SIG-M5 treated with dmso at 0.1 percent for 504 hours (cell line): ENCODE data around the gene PARL.
A peak's percentile ranks its signal among the peaks of the same experiment; 100 is the strongest.

Experiments used
- DNase-seq: peaks from one replicate; lab custom pipeline; 2025; ENCODE audit not compliant: unreplicated experiment; lab: John Stamatoyannopoulos, UW

PARL gene

DNA sequence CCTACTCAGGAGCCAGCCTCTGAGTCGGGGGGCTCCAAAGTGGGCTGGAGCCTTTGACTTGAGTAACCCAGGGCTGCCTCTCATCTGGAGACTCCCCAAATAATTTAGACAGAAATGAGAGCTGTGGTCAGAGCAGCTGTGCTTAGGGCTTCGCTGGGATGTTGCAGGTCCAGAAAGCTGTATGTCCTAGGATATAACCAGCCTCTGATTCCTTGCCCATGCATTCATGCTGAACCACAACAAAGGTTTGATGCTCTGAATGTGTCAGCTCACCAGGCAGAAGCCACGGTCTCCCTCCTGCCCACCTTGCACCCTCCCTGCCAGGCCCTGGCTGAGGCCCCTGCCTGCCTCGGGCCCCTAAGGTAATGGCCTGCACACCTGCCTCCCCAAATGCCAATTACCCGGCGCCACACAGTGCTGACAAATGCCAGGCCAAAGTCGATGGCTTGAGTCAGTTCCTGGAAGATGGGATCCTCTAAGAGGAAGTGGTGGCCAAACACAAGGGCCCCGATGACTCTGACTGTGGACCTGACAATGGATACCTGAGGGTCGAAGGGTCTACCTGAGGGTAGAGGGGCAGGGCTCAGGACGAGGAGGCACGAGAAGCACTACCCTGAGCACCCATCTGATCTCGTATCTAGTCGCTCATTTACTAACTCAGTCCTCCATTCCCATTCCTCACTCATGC, 21.7 kb upstream of the PARL start:
- no peak for DNase-seq

DNA sequence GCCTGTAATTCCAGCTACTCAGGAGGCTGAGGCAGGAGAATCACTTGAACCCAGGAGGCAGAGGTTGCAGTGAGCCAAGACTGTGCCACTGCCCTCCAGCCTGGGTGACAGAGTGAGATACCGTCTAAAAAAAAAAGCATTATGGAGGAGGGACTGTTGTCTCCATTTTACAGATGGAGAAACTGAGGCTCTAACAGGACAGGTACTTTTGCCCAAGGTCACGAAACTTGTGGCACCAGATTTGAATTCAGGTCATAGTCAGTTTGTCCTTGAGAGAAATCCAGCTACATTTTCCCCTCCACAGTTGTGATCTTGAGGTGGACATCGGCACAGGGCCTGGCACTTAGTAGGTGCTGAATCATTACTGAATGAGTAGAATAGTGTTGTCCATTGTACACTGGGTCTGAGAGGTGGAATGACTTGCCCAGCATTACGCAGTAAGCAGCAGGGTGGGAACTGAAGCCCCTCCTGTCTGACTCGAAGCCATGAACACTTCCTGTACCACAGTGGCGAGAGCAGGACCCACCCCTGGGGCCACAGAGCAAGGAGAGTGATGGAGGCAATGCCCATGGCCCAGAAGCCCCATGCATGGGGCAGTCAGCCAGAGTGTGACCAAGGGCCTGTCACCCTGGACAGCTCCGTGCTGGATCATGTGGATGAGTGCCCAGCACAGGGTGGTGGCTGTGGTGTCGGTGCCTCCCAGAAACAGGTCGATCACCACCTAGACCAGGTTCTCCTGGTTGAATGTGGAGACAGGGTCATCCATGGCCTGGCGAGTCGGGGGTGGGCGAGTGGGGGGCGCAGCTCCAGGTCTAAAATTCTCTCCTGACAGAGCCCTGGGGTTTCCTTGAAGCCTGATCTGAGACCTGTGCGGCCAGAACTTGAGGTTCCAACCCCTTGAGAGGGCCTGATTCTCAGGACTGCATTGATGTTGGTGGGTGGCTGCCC, 20.4 kb upstream of the PARL start:
- DNase-seq, result no peak

DNA sequence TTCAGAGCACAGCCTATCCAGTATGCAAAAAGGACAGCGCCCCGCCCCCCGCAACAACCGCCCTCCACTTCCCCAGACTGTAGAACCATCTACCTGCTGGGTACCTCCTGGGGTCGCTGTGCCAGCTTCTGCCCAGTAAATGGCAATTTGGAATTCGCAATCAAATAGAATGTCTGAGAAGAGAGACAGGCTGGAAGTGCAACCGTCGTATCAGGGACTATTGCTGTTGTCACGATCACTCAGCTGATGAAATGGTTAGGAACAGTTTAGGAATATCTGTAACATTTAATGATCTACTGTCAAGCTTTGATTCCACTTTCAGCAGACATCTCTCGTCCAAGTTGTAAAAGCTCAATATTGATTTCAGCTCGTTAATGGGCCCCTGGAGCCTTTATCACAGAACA, 13.3 kb upstream of the PARL start:
- DNase-seq, result no peak

DNA sequence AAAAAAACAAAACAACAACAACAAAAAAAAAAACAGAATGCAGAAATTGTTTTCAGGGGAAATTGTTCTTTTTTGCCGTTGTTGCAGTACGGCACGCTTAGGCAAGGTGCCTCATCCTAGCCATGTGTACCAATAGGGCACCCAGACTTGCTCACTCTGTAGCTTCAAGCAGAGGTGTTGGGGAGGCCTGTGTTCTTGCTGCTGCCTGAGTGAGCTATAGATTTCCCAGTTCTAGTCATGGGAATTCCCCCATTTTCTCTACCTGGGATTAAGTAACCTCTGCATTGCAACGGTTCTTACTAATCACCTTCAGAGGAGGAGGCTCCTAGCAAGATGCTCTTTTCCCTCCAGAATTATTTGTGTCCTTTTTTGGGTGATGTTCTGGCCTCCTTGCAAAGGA, 12.9 kb upstream of the PARL start:
- no peak for DNase-seq

DNA sequence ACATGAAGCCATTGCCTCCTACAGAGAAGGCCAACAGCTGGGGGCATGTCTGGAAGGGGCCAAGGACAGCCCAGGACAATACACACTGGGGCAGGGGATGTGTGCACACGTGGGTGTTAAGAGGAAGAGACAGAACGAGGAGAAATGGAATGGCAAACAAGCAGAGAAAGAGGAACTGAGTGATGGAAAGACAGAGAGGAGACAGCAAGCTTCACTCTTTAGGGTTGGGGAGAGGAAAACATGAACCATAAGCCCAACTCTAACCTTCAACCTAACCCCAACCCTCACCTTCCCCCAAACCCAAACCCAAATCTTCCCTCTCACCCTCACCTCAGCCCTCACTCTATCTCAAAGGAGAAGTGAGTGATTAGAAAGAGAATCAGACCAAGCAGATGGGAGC, 11.9 kb upstream of the PARL start:
- peak; percentile 55 for DNase-seq

DNA sequence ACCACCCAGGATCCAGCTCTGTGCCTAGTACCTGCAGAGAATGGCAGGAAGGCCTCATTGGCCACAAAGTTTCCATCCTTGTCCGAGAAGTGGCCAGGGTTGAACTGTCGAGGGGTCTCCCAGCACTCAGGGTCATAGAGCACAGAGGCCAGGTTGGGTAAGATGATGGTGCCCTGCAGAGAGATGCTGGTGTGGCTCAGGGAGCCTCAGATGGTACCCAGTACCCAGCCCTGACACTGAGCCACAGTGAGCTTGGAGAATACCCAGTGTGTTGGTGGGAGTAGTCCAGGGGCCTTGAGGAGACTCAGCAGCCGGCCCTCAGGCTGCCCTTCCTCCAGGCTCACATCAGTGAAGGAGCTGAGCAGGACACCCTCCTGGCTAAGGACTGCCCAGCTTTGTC, 11.5 kb upstream of the PARL start:
- DNase-seq, result no peak

DNA sequence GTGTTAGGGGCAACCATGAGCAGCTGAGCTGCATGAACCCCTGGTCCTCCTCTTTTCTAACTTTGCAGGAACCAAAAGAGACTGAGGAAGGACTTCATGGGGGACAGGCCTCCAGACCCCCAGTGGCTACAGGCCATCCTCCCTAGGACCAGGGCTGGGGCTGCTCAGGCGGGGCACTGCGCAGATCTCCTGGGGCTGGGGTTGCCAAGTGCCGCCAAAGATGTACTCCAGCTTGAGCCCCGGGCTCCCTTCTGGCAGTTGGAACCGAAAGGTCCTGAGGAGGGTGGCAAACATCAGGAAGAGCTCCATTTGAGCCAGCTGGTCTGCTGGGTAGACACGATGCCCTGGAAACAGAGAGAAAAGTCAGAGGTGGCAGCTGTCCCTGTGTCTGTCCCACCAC, 11.1 kb upstream of the PARL start:
- DNase-seq, result no peak

DNA sequence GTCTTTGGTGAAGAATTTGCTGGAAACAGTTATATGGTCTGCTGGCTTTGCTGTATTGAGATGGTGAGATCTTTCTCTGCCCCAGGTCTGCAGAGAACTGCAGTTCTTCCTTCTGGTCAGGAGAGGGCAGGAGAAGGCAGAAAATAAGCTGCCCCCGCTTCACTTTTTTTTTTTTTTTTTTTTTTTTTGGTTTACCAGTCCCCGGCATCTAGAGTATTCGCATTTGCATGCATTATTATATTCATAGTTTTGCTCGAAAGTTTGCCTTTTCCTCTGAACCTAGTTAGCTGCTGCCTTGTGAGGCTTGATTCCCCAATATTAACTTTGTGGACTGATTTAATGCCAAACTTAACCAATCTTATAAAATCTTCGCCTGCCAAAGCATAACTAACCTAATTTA, 10.6 kb upstream of the PARL start:
- DNase-seq, result peak; percentile 76

DNA sequence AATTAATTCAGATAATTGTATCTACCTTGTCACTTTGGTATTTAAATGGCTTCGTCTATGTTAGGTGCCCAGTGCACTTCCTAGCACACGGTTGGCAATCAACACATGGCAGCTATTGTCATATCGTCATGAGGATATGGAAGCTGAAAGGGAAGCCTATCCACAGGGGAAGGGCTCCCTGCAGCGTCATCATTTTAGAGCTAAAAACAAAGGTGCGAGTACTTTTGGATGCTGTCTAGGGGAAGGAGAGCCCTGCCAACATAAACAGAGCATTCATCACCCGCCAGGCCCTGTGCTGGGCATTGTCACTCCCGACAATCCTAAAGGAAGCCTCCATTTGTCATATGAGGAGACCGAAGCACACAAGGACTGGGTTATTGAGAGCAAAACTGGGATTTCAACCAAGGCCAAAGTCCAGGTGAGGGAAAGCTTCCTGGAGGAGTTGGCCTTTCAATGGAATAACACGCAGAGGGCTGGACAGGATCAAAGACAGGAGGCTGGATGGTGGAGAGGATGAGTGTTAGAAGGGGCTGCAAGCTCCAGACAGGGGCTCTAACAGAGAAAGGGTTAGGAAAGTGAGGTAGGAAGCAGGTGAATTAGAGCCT, 8.0 kb upstream of the PARL start:
- DNase-seq, result no peak

DNA sequence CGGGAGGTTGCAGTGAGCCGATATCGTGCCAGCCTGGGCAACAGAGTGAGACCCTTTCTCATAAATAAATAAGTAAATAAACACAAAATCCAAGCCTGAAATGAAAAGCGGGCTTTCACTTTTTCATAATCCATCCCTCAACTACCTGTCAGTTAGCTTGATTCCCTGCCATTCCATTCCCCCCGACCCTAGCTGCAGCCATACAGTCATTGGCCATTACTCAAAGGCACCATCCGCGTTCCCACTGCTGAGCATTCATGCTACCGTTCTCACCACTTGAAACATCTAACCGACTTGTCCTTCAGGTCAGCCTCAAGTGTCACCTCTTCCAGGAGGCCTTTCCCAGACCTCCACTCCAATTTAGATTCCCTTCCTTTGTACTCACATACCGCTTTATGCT, 1.1 kb upstream of the PARL start:
- no peak for DNase-seq

DNA sequence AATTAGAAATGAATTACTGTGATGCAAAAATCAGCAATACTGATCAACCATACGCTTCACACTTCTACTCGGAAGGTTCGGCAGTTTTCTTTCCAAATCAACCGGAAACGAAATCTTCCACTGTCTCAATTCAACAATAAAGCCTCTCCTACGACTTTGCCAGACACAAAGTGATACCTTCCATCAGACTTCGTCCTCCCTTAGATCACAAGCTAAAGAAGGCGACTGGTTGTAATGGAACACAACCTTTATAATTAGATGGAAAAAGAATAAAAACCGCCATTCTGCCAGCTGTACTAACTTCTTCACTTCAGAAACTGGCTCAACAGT, 618 bp downstream of the PARL start:
- peak; percentile 55 for DNase-seq

DNA sequence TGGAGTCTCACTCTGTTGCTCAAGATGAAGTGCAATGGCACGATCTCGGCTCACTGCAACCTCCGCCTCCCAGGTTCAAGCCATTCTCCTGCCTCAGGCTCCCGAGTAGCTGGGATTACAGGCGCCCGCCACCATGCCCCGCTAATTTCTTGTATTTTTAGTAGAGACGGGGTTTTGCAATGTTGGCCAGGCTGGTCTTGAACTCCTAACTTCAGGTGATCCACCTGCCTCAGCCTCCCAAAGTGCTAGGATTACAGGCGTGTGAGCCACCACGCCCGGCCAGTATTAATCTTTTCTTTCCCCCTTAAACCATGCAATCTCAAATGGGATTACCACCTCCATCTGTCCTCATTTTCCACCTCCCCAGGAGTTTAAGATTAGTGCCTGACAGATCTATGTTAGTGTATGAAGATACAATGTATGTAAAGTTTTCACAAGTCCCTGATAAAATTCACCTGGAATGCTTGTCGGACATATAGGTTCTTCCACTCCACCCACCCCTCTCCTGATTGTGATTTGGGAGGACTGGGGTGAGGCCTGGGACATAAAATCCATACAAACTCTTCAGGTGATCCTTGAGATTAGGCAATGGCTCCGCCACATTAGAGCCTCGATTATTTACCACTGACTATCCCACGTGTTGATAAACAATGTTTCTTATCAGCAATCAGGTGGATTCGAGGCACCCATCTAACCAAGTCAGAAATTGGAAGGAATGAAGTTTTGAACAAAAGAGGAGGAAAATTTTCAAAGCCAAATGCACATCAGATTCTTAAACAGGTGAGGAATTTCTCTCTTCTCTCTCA, 1.2 kb downstream of the PARL start:
- no peak for DNase-seq

DNA sequence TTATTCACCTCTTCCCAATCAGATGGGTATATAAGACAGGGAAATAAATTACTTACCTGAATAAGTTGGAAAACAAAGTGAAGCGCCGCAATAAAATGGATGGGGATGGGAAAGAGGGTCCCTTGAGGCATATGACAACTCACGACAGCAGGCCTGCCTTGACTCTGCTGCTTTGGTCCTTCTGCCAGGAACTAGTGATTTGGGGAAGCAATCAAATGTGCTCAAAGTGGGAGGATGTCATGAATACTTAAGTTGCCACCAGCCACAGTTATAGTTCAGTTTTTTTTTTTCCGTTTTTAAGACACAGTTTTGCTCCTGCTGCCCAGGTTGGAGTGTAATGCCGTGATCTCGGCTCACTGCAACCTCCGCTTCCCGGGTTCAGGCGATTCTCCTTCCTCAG, 4.6 kb downstream of the PARL start:
- peak; percentile 49 for DNase-seq

DNA sequence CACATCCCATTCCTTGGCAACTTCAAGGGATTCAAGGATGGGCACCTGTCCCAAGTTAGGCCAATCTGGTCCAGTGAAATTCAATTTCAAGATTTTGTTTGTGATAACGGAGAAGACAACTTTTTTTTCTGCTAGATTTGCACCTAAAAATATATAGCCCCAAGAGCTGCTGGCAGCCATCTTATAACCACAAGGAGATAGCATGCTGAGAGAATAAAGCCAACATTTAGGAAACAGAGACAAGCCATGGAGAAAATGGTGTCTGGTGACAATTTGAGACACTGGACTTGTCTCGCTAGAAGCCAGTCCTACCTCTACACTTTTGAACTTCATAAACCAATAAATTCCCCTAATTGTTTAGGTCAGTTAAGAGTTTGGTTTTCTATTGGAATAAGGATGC, 5.4 kb downstream of the PARL start:
- DNase-seq, result no peak

DNA sequence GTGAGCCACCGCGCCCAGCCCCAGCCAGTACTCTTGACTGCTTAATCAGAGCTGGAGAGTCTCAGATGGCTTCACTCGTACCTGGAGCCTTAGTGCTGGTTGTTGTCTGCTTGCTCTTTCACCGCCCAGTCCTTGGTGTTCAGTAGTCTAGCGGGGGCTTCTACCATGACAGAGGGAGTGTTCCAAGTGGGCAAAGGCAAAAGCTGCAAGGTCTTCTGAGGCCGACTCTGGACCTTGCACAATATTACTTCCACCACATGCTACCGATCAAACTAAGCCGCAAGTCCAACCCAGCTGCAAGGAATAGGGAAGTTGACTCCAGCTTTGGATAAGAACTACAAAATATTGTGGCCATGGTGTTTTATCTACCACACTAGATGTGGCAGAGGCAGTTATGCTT, 6.6 kb downstream of the PARL start:
- peak; percentile 99 for DNase-seq

DNA sequence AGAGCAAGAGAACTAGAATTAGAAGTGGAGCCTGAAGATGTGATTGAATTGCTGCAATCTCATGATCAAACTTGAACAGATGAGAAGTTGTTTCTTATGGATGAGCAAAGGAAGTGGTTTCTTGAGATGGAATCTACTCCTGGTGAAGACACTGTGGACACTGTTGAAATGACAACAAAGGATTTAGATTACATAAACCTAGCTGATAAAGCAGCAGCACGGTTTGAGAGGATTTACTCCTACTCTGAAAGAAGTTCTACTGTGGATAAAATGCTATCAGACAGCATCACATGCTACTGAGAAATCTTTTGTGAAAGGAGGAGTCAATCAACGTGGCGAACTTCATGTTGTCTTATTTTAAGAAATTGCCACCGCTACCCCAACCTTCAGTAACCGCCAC, 7.5 kb downstream of the PARL start:
- peak; percentile 34 for DNase-seq

DNA sequence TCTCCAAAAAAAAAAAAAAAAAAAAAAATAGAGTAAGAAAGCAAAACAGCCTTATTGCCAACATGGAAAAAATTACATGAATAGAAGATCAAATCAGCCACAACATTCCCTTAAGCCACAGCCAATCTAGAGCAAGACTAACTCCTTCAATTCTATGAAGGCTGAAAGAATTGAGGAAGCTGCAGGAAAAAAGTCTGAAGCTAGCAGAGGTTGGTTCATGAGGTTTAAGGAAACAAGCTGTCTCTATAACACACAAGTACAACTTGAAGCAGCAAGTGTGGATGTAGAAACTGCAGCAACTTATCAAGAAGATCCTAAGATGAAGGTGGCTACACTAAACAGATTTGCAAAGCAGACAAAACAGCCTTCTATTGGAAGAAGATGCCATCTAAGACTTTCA, 9.3 kb downstream of the PARL start:
- peak; percentile 25 for DNase-seq

DNA sequence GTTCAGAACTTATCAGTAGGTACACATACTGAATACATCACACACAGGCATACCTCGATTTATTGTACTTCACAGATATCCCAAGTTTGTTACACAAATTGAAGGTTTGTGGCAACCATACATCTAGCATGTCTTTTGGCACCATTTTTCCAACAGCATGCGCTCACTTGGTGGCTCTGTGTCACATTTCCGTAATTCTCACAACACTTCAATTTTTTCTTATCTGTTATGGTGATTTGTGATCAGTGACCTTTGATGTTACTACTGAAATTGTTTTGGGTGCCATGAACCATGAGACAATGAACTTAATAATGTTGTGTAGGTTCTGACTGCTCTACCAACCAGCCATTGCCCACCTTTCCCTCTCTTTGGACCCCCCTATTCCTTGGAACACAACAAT, 10.8 kb downstream of the PARL start:
- DNase-seq, result no peak

DNA sequence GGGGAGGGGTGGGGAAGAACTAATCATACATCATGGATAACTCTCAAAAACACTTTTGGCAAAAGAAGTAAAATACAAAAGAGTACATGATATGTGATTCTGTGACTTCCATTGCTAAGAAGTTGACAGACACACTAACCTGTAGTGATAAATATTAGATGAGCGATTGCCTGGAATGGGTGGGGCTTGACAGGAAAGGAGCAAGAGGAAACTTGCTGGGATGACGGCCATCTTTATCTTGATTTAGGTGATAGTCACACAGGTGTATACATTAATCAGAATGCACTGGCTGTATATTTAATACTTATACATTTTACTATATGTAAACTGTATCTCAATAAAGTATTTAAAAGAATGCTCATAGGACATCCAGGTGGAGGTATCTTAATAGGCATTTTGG, 13.1 kb downstream of the PARL start:
- no peak for DNase-seq

DNA sequence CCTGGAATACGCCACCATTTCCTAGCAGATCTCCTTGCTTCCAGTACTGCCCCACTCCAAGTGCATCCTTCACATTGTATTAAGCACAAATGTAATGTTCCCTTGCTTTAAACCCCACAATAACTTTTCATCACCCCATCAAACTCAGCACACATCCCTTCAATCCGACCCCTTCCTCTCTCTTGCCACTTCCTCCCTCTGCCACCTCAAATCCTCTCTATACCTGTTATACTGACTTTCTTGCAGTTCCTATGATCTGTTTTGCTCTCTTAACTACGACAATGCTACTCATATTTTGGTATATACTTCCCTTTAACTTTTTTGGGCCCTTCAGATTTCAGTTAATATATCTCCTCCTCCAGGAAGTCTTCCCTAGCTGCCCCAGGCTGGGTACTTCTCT, 14.1 kb downstream of the PARL start:
- DNase-seq, result no peak

DNA sequence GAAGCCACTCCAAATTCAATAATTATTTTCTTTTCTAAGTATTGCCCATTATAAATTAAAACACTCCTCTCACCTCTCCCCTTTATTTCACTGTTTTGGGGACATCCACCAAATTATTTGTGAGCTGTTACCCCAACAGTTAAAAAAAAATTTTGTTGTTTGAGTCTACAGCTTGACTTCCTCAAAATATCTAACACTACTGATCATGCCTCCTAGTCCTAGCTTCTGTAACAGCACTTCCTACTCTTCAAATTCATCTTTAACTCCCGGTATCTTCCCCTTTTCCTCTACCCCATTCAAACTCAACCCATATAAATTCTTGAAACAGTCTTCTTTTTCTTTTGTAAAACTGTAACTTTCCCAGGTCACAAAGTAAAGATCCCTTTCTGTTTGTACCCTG, 15.9 kb downstream of the PARL start:
- peak; percentile 92 for DNase-seq
